Thyroid gland (tissue), 4 donors: ENCODE data around the gene FKBP4.

Experiments
- POLR2A ChIP-seq, 2 donors: fragments of 450-650 bp; IDR thresholded peaks; one replicate each; pipeline ENCODE4 v1.6.1; 2017; ENCODE audit warnings: antibody characterized with exemption in 2 of 2, mild to moderate bottlenecking in 2 of 2, moderate library complexity in 1 of 2
- TF ChIP-seq, protein P1 (sequence below), 6 experiments: fragments of 200-600 bp in 3 of 6; fragments of 450-650 bp in 3 of 6; sonication (generic) in 3 of 6; IDR thresholded peaks; one replicate each; pipeline ENCODE4 v1.5.1; 2016 to 2019; ENCODE audit warnings: antibody characterized with exemption in 6 of 6, mild to moderate bottlenecking in 2 of 6, inconsistent platforms in 1 of 6, moderate library complexity in 1 of 6

DNA sequence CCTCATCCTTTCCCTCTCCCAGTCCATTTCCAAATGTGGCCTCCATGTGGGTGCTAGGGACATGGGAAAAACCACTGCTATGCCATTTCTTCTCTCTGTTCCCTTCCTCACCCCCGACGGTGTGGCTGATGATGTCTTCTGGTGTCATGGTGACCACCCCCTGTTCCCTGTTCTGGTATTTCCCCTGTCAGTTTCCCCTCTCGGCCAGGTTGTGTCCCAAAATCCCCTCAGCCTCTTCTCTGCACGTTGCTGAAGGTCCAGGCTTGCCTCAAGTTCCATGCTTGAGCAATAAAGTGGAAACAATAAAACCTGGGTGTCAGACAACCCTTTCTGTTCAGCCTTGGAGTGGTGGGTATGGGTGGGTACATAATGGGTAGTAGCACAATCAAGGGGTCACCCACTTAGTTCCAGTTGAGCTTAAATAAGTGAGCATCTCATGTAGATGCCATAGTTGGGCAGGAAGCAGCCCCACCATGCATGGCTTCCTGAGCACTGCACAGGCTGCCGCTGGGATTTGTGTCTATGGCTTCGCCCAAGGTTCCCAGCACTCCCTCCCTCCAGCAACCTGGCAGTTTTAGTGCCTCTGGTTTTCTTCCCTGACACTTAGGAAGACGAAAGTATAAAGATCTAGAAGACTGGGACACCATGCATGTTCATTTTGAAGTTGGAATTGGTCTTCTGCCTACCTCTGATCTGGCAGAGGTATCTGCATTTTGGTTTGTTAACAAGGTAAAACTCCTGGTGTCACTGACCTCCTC lies 9.0 kb downstream of the FKBP4 start:
- TF ChIP-seq, protein P1, sequence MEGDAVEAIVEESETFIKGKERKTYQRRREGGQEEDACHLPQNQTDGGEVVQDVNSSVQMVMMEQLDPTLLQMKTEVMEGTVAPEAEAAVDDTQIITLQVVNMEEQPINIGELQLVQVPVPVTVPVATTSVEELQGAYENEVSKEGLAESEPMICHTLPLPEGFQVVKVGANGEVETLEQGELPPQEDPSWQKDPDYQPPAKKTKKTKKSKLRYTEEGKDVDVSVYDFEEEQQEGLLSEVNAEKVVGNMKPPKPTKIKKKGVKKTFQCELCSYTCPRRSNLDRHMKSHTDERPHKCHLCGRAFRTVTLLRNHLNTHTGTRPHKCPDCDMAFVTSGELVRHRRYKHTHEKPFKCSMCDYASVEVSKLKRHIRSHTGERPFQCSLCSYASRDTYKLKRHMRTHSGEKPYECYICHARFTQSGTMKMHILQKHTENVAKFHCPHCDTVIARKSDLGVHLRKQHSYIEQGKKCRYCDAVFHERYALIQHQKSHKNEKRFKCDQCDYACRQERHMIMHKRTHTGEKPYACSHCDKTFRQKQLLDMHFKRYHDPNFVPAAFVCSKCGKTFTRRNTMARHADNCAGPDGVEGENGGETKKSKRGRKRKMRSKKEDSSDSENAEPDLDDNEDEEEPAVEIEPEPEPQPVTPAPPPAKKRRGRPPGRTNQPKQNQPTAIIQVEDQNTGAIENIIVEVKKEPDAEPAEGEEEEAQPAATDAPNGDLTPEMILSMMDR (IDR thresholded peaks at IDR 0.05), result no peak
- no peak for TF ChIP-seq POLR2A (IDR thresholded peaks at IDR 0.05)
